GM12878 (cell line): ENCODE results near the gene ADAMTSL2. TPM values are rescaled to one million over a fixed set of nuclear protein-coding genes. Genes with fewer than 3 reads are reported as not detected.

Experiments
- ATAC-seq: fragments of 200-7000 bp; cut with Tn5 transposase; 3 replicates; pipeline ENCODE4 v1.9.1; 2020; ENCODE audit warnings: mild to moderate bottlenecking, moderate library complexity
- BruUV-seq: library from RNA; stranded (reverse); fragments of 400-500 nt; replicated peaks from 2 replicates; lab custom pipeline; 2021; lab: Mats Ljungman, UMichigan
- CTCF ChIA-PET: fragments of 300-600 bp; sonication (Branson Sonifier 250); formaldehyde crosslinking; extraction: SDS; loops from one replicate; lab custom pipeline; 2021; ENCODE audit warnings: inconsistent platforms; lab: Yijun Ruan, JAX
- POLR2A ChIA-PET: fragments of 350-600 bp; formaldehyde crosslinking; extraction: SDS; loops from one replicate; lab custom pipeline; 2021; ENCODE audit warnings: inconsistent platforms; lab: Charles Lee
- RAD21 ChIA-PET: fragments of 300-600 bp; sonication (Branson Sonifier 250); formaldehyde crosslinking; loops from one replicate; lab custom pipeline; 2023; ENCODE audit warnings: antibody characterized with exemption; ENCODE audit not compliant: unreplicated experiment; lab: Charles Lee
- SMC1A ChIA-PET: fragments of 300-600 bp; sonication (Branson Sonifier 250); formaldehyde crosslinking; loops from one replicate; lab custom pipeline; 2023; ENCODE audit not compliant: unreplicated experiment, uncharacterized antibody; lab: Charles Lee
- DNase-seq: peaks from one replicate; pipeline ENCODE4 v3.0.0-alpha.2; 2011; ENCODE audit warnings: low read depth, low spot score
- FAIRE-seq: peaks from 3 replicates; lab custom pipeline; 2011; peaks lifted over from hg19 to GRCh38; lab: Jason Lieb, UNC
- H2AFZ ChIP-seq: 2 replicates; pipeline ENCODE4 v1.6.0; 2011; ENCODE audit warnings: low read depth, low read length, control low read depth; ENCODE audit not compliant: control insufficient read depth
- H3K27ac ChIP-seq: 2 replicates; pipeline ENCODE4 v1.5.1; 2011; ENCODE audit warnings: control low read depth; ENCODE audit not compliant: control insufficient read depth, insufficient read depth
- H3K27me3 ChIP-seq, 2 experiments: replicated peaks in 1 of 2; 2 replicates each; pipeline versions ENCODE4 v1.6.0 to v1.6.1; 2011; ENCODE audit warnings: low read length in 1 of 2; ENCODE audit not compliant: control insufficient read depth in 2 of 2, insufficient read depth in 2 of 2
- H3K36me3 ChIP-seq, 2 experiments: 2 replicates each; pipeline ENCODE4 v1.5.1; 2011; ENCODE audit warnings: low read length in 1 of 2; ENCODE audit not compliant: control insufficient read depth in 2 of 2, insufficient read depth in 2 of 2
- H3K4me1 ChIP-seq: 2 replicates; pipeline ENCODE4 v1.6.1; 2011; ENCODE audit warnings: mild to moderate bottlenecking, low read length, moderate library complexity, mixed read lengths; ENCODE audit not compliant: control insufficient read depth, insufficient read depth
- H3K4me2 ChIP-seq: 2 replicates; pipeline ENCODE4 v1.6.0; 2011; ENCODE audit warnings: control low read depth; ENCODE audit not compliant: control insufficient read depth, insufficient read depth
- H3K4me3 ChIP-seq: fragments of 200-600 bp; sonication (generic); 2 replicates; pipeline ENCODE4 v1.5.1; 2016
- H3K79me2 ChIP-seq: 2 replicates; pipeline ENCODE4 v1.6.0; 2011; ENCODE audit warnings: low read length; ENCODE audit not compliant: control insufficient read depth, insufficient read depth
- H3K9ac ChIP-seq: 2 replicates; pipeline ENCODE4 v1.8.0; 2011; ENCODE audit warnings: low read length, control low read depth, mixed read lengths; ENCODE audit not compliant: control insufficient read depth, insufficient read depth
- H3K9me3 ChIP-seq: replicated peaks from 3 replicates; pipeline ENCODE4 v1.5.1; 2011; ENCODE audit warnings: mild to moderate bottlenecking, low read length; ENCODE audit not compliant: control insufficient read depth, insufficient read depth
- H4K20me1 ChIP-seq: 2 replicates; pipeline ENCODE4 v1.6.0; 2011; ENCODE audit not compliant: control insufficient read depth, insufficient read depth
- ATF2 ChIP-seq: IDR thresholded peaks from 2 replicates; pipeline ENCODE4 v1.6.1; 2012; ENCODE audit warnings: low read length, inconsistent platforms
- E4F1 ChIP-seq: fragments of 450-650 bp; IDR thresholded peaks from 2 replicates; pipeline ENCODE4 v1.6.1; 2018; ENCODE audit warnings: borderline replicate concordance, mild to moderate bottlenecking; ENCODE audit not compliant: partially characterized antibody
- NFIC ChIP-seq: IDR thresholded peaks from 2 replicates; pipeline ENCODE4 v1.6.1; 2012; ENCODE audit warnings: low read depth, mild to moderate bottlenecking, inconsistent platforms, low read length, moderate library complexity
- NFXL1 ChIP-seq: fragments of 450-650 bp; IDR thresholded peaks from 2 replicates; pipeline ENCODE4 v1.6.1; 2017; ENCODE audit warnings: antibody characterized with exemption, mild to moderate bottlenecking, borderline replicate concordance
- PRDM15 ChIP-seq: fragments of 450-650 bp; formaldehyde crosslinking; IDR thresholded peaks from 2 replicates; pipeline ENCODE4 v1.4.0; 2020; ENCODE audit warnings: mild to moderate bottlenecking, moderate library complexity
- WGBS: methylation state at CpG from one replicate; pipeline ENCODE4 v1.1.6; 2016; ENCODE audit warnings: low lambda C conversion rate; ENCODE audit not compliant: insufficient replicate concordance, insufficient coverage; ENCODE audit errors: missing lambda C conversion rate; 5-methylcytosine and 5-hydroxymethylcytosine counted together
- in situ Hi-C: fragments of 300-500 bp; cut with MboI; formaldehyde crosslinking; loops from 9 replicates; pipeline ENCODE4 v1.14.3; 2018; ENCODE audit warnings: mixed read lengths
- intact Hi-C: fragments of 100-400 bp; cut with micrococcal nuclease; formaldehyde crosslinking; loops from one replicate; pipeline ENCODE4 v1.14.2; 2022; ENCODE audit not compliant: unreplicated experiment
- polyA plus RNA-seq, 11 experiments: library from polyadenylated mRNA; depleted of rRNA in 4 of 11; unstranded in 6 of 11; stranded (reverse) in 5 of 11; fragments of >200 nt; fragmentation: Nextera tagmentation in 4 of 11; fragmentation: Illumina TruSeq in 1 of 11; extraction: Ambion mirVana in 4 of 11; extraction: Trizol in 1 of 11; gene quantifications; 1 replicate in 1 of 11; 2 replicates in 10 of 11; pipeline versions ENCODE4 v1.2.1 to v1.2.3, GENCODE V29; 2011 to 2016; ENCODE audit warnings: inconsistent platforms in 2 of 11, missing spikeins in 2 of 11, low read depth in 1 of 11
- total RNA-seq, 4 experiments: library from RNA; depleted of rRNA in 3 of 4; stranded (reverse); fragments of >200 nt in 3 of 4; fragmentation: Illumina TruSeq in 1 of 4; extraction: Trizol in 1 of 4; gene quantifications; 2 replicates each; pipeline versions ENCODE4 v1.2.1 to v1.2.3, GENCODE V29; 2013 to 2021

ADAMTSL2 gene
- total and polyA plus RNA-seq, 10 of the 15 experiments (the other 5 are each of a cell fraction or from before 2014, with no cell fraction given): 0.07 TPM; not detected in 9

- ChIA-PET RAD21 (no interaction called here), SMC1A (no interaction called here), CTCF (interaction anchor here (0.6 kb wide), 1 partner anchor 177 kb away, joined by 3 read pairs; no protein-coding TSS in a partner anchor), POLR2A (no interaction called here)
- Histone ChIP-seq H3K9ac (no peak overlapping the region), H3K36me3 (no peaks in the 10 kb centered on the region), H2AFZ (no peak overlapping the region), H3K4me2 (no peak overlapping the region), H3K4me1 (no peaks in the 10 kb centered on the region), H3K4me3 (no peak overlapping the region), H4K20me1 (no peaks in the 10 kb centered on the region), H3K27ac (no peak overlapping the region), H3K79me2 (no peaks in the 10 kb centered on the region), H3K9me3 (no peaks in the 10 kb centered on the region), H3K27me3 (peaks cover 8 to 10% of the 10 kb centered on the region in 2 experiments; a peak in 3 of 4 replicates)
- WGBS: 11% methylated on average over 7 of the region's 7 CpGs
- DNase-seq (no peak), ATAC-seq (no peak), FAIRE-seq (no peak)
- in situ Hi-C loops (loop anchor here (25.0 kb wide), 1 partner anchor 482 kb away; no protein-coding TSS in a partner anchor), intact Hi-C loops (no loop called here)
- peak; percentile 67; the same call in 1 of the 2 replicates for TF ChIP-seq NFXL1
- TF ChIP-seq NFIC: no peak
- TF ChIP-seq E4F1: no peak
- TF ChIP-seq PRDM15: no peak
- TF ChIP-seq ATF2: no peak
- BruUV-seq: no TSS peak
These were observed 4.6 kb upstream of the ADAMTSL2 start for GRCh38 chr9:133529874-133530273.
